MCF 10A (cell line): Measurements from ENCODE around the gene IFNLR1. TPM values are rescaled to one million over a fixed set of nuclear protein-coding genes. Genes with fewer than 3 reads are reported as not detected.

Experiments used
- BruUV-seq: library from RNA; stranded (reverse); fragments of 400-500 nt; replicated peaks from 2 replicates; lab custom pipeline; 2021; lab: Mats Ljungman, UMichigan
- CTCF ChIA-PET: fragments of 300-600 bp; sonication (Branson Sonifier 250); formaldehyde crosslinking; extraction: SDS; loops from one replicate; lab custom pipeline; 2021; ENCODE audit warnings: antibody characterized with exemption, inconsistent platforms; lab: Yijun Ruan, JAX
- POLR2A ChIA-PET: fragments of 300-600, 350-650 bp; sonication (Branson Sonifier 250); formaldehyde crosslinking; extraction: SDS; loops from one replicate; lab custom pipeline; 2020; ENCODE audit warnings: antibody characterized with exemption, inconsistent platforms; lab: Yijun Ruan, JAX
- DNase-seq: peaks from one replicate; pipeline ENCODE4 v3.0.0-alpha.2; 2018; ENCODE audit not compliant: unreplicated experiment
- H3K27ac Mint-ChIP-seq: one replicate; pipeline ENCODE4 v1.8.0; 2022; ENCODE audit warnings: mild to moderate bottlenecking, low read depth, mixed read lengths; ENCODE audit not compliant: unreplicated experiment
- H3K27me3 Mint-ChIP-seq: one replicate; pipeline ENCODE4 v1.8.0; 2022; ENCODE audit warnings: mixed read lengths; ENCODE audit not compliant: insufficient read depth, unreplicated experiment
- H3K36me3 Mint-ChIP-seq: one replicate; pipeline ENCODE4 v1.8.0; 2022; ENCODE audit warnings: mild to moderate bottlenecking, moderate library complexity, mixed read lengths; ENCODE audit not compliant: insufficient read depth, unreplicated experiment
- H3K4me1 Mint-ChIP-seq: one replicate; pipeline ENCODE4 v1.8.0; 2022; ENCODE audit warnings: mixed read lengths; ENCODE audit not compliant: insufficient read depth, unreplicated experiment
- H3K4me3 Mint-ChIP-seq: one replicate; pipeline ENCODE4 v1.8.0; 2022; ENCODE audit warnings: mild to moderate bottlenecking, moderate library complexity, mixed read lengths; ENCODE audit not compliant: unreplicated experiment
- H3K9me3 Mint-ChIP-seq: one replicate; pipeline ENCODE4 v1.8.0; 2022; ENCODE audit warnings: mixed read lengths; ENCODE audit not compliant: unreplicated experiment
- CTCF ChIP-seq: fragments of 200-600 bp; IDR thresholded peaks from one replicate; pipeline ENCODE4 v1.8.0; 2022; ENCODE audit warnings: antibody characterized with exemption, mild to moderate bottlenecking; ENCODE audit not compliant: unreplicated experiment
- intact Hi-C: fragments of 100-400 bp; cut with micrococcal nuclease; formaldehyde crosslinking; loops from 2 replicates; pipeline ENCODE4 v1.14.1; 2022
- total RNA-seq: library from RNA; stranded (reverse); gene quantifications from 2 replicates; pipeline ENCODE4 v1.2.3, GENCODE V29; 2022

The IFNLR1 gene
- total RNA-seq, 1 experiment from 2014 or later: 0.19 TPM

DNA sequence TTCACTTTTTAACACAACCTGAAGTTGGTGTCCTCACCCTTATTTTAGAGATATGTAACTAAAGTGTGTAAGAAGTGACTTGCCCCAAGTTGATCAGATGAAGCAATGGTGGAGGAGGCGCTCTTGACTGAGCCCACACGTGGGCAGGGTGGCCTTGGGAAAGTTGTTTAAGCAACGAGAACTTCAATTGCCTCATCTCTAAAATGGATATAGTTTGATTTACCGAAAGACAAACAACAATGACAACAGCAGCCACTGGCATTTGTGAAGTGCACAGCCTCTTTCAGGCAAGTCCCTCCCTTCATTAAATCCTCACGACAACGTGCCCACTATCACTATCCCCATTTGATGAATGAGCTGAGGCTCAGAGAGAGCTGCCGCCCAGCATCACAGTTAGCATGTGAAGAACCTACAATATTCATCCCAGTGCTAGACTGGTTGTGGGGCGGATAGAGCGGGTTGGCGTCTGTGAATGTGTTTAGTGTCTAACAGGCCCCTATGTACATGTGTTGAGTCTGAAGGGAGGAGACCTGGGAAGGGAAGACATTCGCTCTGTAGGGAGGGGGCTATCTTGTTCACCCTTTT lies 47.2 kb downstream of the IFNLR1 start:
- Mint-ChIP-seq H3K27ac (no peak overlapping the region), H3K4me1 (peaks cover 7% of the 10 kb centered on the region), H3K9me3 (no peaks in the 10 kb centered on the region), H3K36me3 (no peaks in the 10 kb centered on the region), H3K4me3 (no peak overlapping the region), H3K27me3 (no peaks in the 10 kb centered on the region)
- DNase-seq: no peak
- BruUV-seq: no TSS peak
- POLR2A ChIA-PET: no interaction called here
- TF ChIP-seq CTCF: no peak
- CTCF ChIA-PET: interaction anchor here (0.6 kb wide), 1 partner anchor 251 kb away, joined by 3 read pairs; no protein-coding TSS in a partner anchor
- intact Hi-C loops: no loop called here

DNA sequence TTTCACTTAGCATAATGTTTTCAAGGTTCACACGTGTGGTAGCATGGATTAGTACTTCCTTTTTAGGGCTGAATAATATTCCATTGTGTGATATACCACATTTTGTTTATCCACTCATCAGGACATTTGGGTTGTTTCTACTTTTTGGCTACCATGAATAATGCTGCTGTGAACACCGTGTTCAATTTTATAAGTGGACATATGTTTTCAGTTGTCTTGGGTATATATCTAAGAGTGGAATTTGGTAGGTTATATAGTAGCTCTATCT lies 47.9 kb downstream of the IFNLR1 start:
- no peak for DNase-seq
- ChIA-PET CTCF (interaction anchor here (0.6 to 0.7 kb wide), 2 partner anchors 11 to 229 kb away, joined by 3 read pairs; no protein-coding TSS in a partner anchor), POLR2A (no interaction called here)
- TF ChIP-seq CTCF: no peak
- intact Hi-C loops: no loop called here
- BruUV-seq: no TSS peak
- no peak overlapping the region for H3K4me3 Mint-ChIP-seq
- H3K27me3 Mint-ChIP-seq: no peaks in the 10 kb centered on the region
- H3K36me3 Mint-ChIP-seq: no peaks in the 10 kb centered on the region
- H3K4me1 Mint-ChIP-seq: peaks cover 7% of the 10 kb centered on the region
- no peaks in the 10 kb centered on the region for H3K9me3 Mint-ChIP-seq
- H3K27ac Mint-ChIP-seq: no peak overlapping the region

DNA sequence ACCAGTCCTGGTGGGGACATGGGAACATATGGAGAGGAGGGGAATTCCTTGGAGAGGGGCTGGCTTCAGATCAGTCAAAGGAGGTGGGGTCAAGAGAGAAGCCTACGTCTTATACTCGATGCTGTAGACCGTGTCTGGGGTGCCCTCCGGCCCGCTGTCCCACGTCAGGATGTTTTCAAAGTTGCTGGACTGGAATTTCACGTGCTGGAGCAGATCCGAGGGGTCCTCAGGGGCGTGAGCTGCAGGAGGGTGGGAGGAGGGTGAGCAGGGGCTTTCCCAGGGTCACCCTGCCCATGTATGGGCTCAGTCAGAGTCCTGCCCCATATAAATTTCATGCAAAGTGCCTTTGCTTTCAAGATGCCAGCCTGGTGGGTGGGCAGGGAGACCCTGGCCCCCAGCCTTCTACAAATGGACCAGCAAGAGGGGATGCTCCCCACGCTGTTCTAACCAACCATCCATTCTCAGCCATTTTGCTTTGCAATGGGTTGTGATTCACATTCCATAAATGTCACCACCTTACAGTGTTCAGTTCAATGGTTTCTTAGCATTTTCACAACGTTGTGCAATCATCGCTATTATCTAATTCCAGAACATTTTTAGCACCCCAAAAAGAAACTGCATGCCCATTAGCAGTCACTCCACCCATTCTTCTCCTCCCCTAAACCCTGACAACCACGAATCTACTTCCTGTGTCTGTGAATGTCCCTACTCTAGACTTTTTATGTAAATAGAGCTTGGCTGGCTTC lies 48.4 kb downstream of the IFNLR1 start:
- H3K4me1 Mint-ChIP-seq: peaks cover 7% of the 10 kb centered on the region
- H3K36me3 Mint-ChIP-seq: no peaks in the 10 kb centered on the region
- DNase-seq: no peak
- no peak overlapping the region for H3K4me3 Mint-ChIP-seq
- H3K9me3 Mint-ChIP-seq: no peaks in the 10 kb centered on the region
- TF ChIP-seq CTCF: no peak
- POLR2A ChIA-PET: no interaction called here
- intact Hi-C loops: no loop called here
- no peak overlapping the region for H3K27ac Mint-ChIP-seq
- CTCF ChIA-PET: interaction anchor here (0.6 to 0.7 kb wide), 3 partner anchors 10 to 229 kb away, joined by 3 read pairs; no protein-coding TSS in a partner anchor
- no TSS peak for BruUV-seq
- H3K27me3 Mint-ChIP-seq: no peaks in the 10 kb centered on the region

- Mint-ChIP-seq H3K4me1 (no peaks in the 10 kb centered on the region), H3K36me3 (no peaks in the 10 kb centered on the region), H3K27me3 (no peaks in the 10 kb centered on the region), H3K27ac (no peak overlapping the region), H3K4me3 (no peak overlapping the region), H3K9me3 (no peaks in the 10 kb centered on the region)
- CTCF ChIA-PET: interaction anchor here (0.6 kb wide), 1 partner anchor 11 kb away, joined by 3 read pairs; no protein-coding TSS in a partner anchor
- DNase-seq: no peak
- intact Hi-C loops: no loop called here
- TF ChIP-seq CTCF: no peak
- POLR2A ChIA-PET: interaction anchor here (0.5 to 0.7 kb wide), 2 partner anchors 17 to 92 kb away, joined by 3 read pairs; no protein-coding TSS in a partner anchor
- no TSS peak for BruUV-seq
Measured at GRCh38 chr1:24136956-24137539, 50.0 kb downstream of the IFNLR1 start.
